EH (cell line): Measurements from ENCODE around the gene IGSF21.

ENCODE experiments used
- DNase-seq: peaks from one replicate; pipeline ENCODE4 v3.0.0-alpha.2; 2015; ENCODE audit warnings: low read depth

Gene IGSF21

DNA sequence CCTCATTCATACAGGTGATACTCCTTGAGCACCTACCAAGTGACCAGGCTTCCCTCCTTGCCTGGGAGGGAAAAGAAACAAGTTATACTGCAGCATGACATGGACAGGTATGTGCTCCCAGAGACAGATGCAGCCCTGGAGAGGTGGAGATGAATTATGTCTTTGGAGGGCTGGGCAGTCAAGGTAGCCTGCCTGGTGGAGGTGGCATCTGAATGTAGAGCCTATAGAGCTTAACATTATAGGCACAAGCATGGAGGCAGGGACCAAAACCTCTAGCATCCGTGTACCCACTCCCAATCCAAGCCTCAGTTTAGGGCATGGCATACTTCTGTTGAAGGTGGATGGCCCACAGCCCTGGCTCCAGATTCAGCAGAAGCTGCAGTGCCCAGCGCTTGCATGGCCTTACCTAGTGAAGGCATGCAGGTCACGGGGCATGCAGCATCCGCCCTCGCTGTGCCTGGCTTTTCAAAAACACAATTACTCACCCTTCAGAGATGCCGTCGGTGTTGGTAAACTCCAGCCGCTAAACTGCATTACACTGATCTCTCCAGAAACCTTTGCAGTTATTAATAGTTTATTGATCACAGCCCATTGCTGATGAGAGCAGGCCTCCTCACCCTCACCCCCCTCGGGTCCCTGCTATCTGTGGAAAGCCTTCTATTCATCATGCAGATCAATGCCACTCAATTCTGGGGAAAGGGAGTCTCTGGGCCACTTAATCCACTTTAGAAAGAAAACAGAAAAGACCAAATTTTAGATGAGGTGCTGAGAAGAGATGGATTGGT is 222.1 kb downstream of the IGSF21 start:
- DNase-seq, result no peak

DNA sequence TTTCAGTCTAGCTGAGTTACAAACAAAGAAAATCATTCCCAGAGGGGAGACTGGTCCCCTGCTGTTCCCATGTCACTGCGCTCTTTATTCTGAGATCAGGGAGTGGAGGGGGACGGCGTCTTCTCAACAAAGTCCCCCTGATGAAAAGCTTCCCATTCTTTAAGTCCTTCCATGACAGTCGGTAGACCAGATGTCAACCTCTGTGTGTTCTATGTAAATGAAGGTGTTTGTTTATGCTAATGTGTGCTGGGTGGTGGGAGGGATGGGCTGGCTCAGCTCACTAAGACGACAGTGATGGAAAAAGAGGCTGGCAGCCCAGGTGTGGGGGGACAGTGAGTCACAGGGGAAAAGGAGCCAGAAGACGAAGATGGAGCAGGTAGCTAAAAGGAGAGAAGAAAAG is 225.0 kb downstream of the IGSF21 start:
- DNase-seq, result no peak

DNA sequence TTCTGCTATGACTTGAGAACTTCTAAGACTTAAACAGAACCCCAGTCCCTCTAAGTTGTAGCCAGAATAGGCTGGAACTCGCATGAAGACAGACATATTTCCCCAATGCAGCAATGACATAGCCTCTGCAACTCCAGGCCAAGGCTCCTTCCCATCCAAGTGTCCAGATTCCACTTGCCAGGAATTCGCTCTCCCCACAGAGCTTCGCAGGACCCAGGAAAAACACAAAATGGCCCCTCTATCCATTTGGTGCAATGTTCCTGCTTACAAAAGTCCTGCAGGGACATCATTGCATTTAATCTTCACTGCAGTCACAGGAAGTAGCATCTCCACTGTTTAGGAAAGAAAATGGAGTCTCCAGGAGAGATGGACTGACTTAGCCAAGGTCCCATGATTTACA is 225.6 kb downstream of the IGSF21 start:
- DNase-seq, result no peak

DNA sequence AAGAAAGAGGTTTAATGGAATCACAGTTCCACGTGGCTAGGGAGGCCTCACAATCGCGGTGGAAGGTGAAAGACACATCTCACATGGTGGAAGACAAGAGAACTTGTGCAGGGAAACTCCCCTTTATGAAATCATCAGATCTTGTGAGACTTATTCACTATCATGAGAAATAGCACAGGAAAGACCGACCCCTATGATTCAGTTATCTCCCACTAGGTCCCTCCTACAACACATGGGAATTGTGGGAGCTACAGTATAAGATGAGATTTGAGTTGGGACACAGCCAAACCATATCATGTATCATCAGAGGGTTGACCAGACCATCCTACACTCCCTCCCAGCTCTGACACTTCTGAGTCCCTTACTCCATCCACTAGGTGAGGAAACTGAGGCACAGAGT is 229.2 kb downstream of the IGSF21 start:
- DNase-seq, result no peak

DNA sequence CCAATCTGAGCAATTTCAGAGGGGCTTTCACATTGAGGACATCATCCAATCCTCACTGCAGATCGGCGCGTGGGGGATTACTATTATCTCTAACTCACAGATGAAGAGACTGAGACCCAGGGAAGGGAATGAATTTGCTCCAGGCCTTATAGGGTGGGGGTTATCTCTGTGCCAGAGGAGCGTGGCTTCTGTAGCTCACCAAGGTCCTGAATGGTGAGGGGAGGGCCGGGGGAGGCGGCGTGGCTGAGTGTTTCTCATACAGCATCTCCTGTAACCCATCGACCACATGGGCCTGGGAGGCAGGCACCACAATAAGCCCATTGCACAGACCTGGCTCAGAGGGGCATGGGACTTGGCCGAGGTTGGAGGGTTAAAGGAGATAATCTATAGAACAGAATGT is 230.2 kb downstream of the IGSF21 start:
- DNase-seq, result no peak

DNA sequence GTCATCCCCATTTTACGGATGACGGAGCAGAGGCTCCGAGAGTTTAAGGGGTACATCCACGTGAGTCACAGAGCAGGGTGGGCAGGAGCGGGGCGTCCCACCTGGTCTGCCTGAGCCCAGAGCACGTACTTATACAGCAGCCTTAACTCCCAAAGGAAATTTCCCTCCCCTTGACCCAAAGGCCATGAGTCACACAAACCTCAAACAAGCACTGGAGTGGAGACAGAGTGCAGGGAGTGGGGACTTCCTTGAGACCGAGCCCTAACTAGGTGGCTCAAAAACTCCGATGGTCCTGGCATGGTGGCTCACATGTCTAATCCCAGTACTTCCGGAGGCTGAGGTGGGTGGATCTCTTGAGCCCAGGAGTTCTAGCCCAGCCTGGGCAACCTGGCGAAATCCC is 231.6 kb downstream of the IGSF21 start:
- no peak for DNase-seq

DNA sequence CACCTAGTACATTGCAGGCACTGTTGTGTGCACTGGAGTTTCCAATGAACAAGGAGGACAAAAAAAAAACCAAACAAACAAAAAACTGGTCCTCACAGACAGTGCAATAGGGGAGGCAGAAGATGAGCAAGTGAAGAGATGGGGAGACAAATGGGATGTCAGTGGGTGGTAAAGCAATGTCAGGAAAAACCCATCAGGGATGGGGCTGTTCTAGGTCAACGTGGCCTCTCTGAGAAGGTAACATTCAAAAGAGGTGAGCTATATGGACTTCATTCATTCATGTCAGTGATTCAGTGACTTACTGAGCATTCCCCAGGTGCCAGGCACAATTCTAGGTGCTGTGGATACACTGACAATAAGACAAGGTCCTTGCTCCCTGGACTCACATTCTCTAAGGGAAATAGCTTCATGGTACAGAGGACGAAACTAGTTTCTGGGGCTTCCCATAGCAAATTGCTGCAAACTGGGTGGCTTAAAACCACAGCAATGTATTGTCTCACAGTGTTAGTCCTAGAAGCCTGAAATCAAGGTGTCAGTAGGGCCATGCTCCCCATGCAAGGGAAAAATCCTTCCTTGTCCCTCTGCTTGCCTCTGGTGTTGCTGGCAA is 232.7 kb downstream of the IGSF21 start:
- no peak for DNase-seq

DNA sequence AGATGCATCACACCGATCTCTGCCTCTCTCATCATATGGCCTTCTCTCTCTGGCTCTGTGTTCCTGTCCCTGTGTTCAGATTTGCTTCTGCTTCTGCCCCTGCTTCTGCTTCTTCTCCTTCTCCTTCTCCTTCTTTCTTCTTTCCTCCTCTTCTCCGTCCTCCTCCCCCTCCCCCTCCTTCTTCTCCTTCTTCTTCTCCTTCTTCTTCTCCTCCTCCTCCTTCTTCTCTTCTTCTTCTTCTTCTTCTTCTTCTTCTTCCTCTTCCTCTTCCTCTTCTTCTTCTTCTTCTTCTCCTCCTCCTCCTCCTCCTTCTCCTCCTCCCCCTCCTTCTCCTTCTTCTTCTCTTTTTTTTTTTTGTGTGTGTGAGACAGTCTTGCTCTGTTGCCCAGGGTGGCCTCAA is 233.2 kb downstream of the IGSF21 start:
- DNase-seq, result no peak

DNA sequence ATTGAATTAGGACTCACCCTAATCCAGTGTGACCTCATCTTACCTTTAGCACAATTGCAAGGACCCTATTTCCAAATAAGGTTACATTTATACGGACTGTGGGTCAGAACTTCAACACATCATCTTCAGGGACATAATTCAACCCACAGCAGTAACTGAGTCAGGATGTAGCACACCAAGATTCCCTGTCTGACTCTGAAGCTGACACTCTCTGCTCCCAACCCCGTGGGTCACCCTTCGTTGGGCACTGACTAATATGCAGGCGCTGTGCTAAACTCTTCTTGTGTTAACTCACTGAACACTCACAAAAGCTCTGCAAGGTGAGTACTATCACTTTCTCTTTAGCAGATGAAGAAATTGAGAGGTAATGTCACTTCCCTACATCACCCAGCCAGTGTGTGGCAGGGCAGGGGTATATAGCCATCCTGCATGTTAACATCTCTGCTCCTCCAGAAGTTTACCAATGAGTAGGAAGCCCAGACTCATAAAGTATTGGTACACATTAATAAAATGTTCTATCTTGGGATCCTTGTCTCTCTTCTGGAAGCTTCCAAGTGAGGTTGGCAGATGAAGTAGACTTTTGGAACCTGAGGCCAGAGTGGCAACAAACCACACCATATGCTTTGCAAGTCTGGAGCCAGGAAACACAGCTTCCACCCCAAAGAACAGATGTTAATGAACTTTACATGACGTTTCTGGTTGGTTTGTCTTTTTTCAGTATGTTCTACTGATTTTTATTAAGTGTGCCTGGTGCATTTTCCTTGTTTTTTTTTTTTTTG is 233.9 kb downstream of the IGSF21 start:
- no peak for DNase-seq

DNA sequence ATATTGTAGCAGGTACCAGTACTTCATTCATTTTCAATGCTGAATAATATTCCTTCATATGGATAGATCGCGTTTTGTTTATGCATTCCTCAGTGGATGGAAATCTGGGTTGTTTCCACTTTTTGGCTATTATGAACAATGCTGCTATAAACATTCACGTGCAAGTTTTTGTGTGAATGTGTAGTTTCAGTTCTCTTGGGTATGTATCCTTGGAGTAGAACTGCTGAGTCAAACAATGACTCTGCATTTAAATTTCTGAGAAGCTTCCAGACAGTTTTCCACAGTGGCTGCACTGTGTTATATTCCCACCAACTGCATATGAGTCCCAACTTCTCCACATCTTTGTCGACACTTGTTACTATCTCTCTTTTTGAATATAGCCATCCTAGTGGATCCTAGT is 235.1 kb downstream of the IGSF21 start:
- DNase-seq, result no peak

DNA sequence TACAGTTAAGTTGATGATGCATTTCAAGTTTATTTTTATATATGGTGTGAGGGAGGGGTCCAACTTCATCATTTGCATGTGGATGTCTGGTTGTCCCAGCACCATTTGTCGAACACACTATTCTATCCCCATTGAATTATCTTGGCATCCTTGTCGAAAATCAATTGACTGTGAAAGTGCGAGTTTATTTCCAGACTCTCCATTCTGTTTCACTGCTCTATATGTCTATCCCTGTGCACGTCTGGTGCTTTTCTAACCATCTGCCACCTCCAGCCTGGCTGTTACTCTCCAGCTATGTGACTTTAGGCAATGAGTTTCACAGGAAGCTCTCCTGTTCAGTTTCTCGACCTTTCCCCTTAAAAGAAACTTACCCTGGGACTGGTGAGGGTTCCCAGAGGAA is 236.0 kb downstream of the IGSF21 start:
- DNase-seq, result no peak

DNA sequence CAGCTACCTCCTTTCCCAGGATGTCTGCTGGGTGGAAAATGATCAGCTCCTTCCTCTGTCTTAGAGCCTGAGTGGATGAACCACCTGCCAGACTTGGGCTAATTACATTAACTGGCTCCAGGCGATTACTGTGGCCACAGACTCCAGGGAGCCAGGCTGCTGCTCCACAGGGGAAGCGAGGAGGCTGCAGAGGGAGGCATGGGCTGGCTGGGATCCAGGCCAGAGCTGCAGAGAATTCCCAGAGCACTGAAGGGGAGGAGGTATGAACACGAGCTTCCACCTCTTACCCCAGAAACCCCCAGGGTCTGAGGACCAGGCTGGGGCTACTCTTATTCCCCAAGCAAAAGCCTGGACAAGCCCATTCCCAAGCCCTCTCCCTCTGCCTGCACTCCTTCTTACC is 237.2 kb downstream of the IGSF21 start:
- DNase-seq, result no peak

DNA sequence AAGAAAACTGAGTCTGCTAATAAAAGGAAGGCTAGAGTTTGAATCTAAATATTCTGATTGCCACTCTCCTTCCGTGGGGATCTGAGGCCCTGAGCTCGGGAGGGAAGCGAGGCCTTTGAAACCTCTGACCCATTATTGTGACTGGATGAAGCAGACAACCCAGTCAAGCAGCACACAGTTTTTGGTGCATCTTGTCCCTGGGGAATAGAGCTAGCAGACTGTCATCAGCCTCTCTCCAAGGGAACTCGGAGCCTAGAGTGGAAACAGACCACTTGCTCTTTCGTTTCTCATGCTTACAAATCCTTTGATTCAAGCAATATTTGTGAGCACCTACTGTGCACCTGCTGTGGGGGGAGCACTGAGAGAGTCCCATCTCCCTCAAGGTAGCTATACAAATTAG is 240.0 kb downstream of the IGSF21 start:
- no peak for DNase-seq

DNA sequence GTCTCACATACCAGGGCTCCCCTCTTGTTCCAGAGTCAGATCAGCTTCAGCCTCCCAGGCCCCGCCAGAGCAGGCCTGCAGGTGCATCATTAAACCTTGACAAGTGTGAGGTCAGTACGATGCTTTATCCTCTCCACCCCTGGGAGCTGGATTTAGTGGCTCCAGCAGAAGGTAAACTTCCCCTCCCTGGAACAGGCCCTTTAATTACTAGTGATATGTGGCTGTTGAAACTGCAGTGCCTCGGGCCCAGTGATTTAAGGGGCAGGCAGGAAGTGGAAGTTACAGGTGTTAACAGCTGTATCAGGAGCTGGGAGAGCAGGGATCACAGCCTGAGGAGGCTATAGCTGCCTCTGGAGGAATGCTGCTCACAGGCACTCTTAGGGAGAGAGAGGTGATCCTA is 240.8 kb downstream of the IGSF21 start:
- DNase-seq, result no peak

DNA sequence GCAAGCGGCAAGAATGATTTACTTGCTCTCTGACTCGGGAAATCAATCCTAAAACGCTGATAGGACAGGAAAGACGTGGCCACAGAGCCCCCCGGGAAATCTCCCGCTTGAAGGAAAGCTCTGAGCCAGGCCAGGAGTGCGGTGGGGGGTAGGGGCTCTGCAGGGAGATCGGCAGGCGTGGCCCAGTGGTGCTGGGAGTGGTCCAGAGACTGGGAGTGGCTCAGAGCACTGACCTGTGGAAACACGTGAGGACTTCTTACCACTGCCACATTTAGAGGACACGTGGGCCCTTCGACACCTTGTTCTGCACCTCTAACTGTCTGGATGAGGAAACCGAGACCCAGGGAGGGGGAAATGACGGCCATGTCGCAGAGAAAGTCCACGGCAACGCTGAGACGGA is 243.1 kb downstream of the IGSF21 start:
- no peak for DNase-seq

DNA sequence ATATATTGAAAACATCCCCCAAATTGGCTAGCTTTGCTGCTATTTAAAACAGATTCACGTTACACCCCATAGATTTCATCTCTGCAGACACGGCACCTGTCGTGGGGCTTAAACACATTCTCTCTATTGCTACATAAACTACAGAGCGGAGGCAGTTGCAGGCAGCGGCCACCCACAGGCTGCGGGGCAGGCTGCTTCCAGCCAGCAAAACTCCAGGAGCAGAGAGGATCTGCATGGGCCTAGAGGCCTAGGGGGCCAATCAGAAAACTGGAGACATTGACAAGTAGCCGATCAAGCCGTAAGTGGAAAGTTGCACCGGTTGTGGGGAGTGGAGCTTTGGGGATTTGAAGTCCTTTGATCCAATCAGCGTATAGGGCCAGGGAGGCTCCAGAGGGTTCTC is 244.1 kb downstream of the IGSF21 start:
- no peak for DNase-seq

DNA sequence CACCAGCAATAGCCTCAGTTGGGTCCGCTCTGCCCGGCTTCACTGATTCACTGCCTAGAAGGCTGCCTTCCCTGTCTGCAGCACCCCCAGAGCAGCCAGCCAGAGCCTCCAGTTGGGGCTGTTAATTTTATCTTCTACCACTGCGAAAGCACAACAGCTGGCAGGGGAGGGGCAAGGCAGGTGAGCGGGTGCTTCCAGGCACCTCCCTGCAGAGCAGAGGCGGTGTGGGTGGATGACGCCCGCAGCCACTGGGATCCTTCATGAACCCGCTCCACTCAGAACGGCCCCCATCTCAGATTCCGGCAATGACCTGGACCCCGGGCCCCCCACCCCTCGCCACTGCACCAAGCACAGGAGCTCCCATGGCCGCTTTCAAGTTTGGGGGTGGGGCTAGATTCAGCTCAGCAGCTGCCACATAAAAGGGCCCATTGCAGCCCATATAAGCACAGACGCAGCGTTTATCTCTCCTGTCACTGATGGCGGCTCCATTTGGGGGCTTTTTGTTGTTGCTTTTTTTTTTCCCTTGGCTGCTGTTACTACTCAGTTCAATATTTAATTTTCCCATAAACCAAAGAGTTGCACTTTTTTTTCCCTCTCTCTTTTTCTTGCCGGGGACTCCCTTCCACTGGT is 245.2 kb downstream of the IGSF21 start:
- no peak for DNase-seq

DNA sequence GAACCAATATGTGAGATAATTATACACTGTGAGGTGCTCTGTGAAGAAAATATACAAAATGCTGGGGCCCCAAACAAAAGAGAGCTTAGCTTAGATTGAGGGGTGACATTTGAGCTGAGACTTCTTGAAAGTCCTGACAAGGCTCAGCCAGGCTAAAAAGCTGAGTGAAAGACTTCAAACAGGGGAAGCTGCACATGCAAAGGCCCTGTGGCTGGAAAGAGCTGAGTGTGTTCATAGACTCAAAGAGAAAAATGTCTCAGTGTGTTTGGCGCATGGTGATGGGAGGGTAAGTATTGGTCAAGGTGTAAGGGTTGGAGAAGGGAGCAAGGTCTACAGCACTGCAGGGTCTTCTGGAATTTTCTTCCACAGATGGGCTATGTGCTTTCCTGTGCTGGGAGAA is 245.9 kb downstream of the IGSF21 start:
- no peak for DNase-seq

DNA sequence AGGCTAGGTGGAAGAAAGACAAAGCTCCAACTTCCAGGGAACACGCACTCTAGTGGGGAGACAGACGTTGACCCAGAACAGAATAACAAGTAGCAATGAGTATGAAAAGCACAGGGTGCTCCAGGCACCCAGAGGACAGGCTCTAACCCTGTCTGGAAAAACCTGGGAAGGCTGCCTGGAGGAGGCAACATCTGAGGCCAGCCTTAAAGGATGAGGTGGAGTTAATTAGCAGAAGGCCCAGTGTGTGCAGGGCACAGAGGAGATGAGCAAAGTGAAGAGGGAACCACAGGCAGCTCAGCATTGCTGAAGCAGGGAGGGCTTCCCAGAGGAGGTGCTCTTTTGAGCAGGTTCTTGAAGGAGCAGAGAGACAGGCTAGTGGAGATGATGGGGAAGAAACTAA is 246.4 kb downstream of the IGSF21 start:
- no peak for DNase-seq

DNA sequence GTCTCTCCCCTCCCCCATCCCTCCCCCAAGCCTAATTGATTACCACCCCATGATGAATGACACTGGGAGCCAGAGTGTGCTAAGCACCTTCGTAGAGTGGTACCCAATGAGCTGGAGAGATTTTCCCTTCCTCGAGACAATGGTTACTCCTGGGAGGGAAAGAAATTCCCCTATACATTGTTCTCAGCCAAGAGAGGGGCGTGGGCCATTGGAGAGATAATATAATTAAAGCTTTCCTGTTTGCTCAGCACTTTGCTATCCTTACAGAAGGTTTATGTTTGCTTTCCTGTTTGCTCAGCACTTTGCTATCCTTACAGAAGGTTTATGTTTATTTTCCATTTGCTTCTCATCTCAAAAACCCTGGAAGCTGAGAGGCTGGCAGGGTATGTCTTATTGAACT is 247.0 kb downstream of the IGSF21 start:
- no peak for DNase-seq

DNA sequence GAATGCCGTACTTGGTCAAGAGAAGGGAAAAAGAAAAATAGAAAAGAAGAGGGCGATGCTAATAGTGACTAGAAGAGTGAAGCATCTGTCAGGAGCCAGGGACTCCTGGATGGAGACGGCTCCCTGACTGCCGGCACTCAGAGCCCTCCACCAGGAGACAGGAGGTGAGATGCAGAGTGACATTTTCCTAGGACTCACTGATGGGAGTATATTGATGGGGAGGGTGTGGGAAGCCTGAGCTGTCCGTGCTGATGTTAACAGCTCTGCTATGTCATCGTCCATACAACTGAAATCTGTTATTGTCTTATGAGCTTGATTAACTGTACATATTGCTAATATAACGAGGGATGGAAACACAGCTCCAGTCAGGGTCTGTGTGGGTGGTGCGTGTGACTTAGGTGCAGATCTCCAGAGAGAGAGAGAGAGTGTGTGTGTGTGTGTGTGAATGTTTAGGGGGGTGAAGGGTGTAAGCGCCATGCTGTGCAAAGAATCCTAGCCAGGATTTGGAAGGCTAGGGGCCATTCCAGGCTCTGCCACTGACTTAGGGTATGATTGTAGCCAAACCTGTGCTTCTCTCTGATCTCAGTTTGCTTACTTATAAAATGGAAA is 250.1 kb downstream of the IGSF21 start:
- no peak for DNase-seq

DNA sequence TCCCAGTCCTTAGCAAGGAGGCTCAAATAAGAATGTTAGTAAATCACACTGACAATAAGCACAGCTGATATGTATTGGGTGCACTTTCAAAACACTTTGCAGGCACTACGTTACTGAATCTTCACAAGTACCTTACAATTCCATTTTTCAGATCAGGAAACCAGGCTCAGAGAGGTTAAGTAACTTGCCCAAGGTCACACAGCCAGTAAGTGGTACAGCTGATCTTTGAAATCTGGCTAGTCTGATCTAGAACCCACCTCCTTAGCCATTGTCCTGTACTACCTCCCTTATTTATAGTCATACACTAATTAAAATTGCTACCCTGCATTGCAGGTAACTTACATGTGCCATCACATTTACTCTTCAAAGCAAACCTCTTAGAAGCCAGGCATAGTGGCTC is 251.0 kb downstream of the IGSF21 start:
- DNase-seq, result no peak
